T-helper 2 cell treated with Interferon-gamma antibody and Interleukin-4, amounts not matched to agents 100 ng/mL and 5 ng/mL, for 36 hours (primary cell): Measurements from ENCODE around the gene KCNH3. TPM values are rescaled to one million over a fixed set of nuclear protein-coding genes. Genes with fewer than 3 reads are reported as not detected.
"Not testable (repeated sequence)": the region's sequence is repeated elsewhere in the genome, so short reads cannot be mapped to it uniquely, and the experiment has no call there.

Source experiments
- intact Hi-C: fragments of 100-400 bp; cut with micrococcal nuclease; formaldehyde crosslinking; loops from one replicate; pipeline ENCODE4 v1.15.1; 2023
- total RNA-seq: library from RNA; stranded (reverse); gene quantifications from 2 replicates; pipeline ENCODE4 v1.2.3, GENCODE V29; 2022

KCNH3 gene
- total RNA-seq, 1 donor from 2014 or later: 1.2 TPM

DNA sequence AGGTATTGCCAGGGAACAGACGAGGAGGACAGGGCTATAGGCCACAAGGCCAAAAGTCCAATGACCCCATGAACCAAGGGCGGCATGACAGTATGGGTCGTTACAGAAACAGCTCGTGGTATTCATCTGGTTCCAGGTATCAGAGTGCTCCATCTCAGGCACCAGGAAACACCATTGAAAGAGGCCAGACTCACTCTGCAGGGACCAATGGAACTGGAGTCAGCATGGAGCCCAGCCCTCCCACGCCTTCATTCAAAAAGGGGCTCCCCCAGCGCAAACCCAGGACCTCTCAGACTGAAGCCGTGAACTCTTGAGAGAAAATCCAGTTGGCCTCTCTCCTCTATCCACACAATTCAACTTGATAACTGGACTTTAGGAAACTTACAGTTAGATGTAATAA, 12.9 kb upstream of the KCNH3 start:
- intact Hi-C loops: no loop called here

DNA sequence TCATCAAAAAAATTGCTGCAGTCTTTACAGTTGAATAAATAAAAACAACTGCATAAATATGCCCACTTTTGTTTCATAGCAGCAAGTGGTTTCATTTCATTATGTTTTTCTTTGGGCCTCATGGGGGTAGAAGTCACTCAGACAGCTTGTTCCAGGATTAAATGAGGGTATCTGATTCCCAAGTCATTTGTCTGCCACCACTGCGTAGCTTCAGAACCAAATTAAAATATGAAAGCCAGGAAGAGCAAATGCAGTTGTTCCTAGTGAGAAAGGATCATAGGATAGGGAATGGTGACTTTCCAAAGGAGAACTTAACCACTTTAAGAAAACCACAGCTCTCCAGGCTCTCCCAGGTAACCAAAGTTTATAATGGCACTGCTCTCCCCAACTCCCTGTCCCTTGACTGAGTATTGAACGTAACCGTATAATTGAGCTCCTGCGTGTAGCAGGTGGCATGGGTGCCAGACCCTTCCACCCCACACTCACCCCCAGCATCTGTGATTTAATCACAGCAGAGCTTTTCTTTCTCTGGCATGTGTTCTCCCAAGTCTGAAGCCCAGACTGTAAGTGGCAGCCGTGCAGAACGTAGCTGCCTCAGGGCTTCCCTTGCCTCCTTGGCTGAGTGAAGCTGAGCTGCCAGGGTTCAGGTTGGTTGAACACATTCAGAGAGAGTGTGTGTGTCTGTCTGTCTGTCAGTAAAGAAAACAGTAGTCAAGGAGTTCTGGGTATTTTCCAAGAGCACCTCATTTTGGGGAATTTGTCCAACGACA, 11.3 kb upstream of the KCNH3 start:
- intact Hi-C loops: no loop called here

DNA sequence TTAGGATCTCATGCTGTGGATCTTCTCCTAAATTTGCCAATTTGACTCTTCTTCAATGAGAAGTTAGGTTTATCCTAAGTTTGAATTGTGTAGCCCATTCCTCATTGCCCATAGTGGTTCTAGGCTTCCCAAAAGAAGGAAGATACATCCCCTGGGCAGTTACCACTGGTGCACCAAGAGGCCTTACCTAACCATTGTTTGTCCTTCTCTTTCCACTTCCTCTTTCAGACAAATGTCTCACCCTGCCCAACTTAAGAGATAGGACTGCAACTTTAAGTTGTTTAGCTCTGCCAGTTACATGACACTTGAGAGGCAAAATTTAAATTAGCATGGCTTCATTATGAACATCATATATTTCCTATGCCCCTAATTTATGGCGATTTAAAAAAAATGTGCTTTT, 9.4 kb upstream of the KCNH3 start:
- intact Hi-C loops: no loop called here

DNA sequence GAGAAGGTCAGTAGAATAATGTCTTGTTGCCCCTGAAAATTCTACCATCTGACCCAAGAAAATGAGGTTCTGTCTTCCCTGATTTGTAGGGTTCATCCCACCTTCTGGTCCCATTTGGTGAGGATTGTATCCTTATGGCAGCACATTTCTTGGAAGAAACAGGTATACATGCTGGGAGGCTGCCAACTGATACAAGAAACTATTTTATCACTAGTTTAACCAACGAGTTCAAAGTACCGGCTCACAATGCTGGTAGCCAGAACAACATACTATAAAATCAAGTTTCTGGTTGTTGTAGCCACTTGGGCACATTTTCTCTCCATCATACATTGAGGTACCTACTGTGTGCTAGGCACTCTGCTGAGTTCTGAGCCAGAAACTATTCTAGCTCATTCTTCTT, 7.1 kb upstream of the KCNH3 start:
- intact Hi-C loops: no loop called here

DNA sequence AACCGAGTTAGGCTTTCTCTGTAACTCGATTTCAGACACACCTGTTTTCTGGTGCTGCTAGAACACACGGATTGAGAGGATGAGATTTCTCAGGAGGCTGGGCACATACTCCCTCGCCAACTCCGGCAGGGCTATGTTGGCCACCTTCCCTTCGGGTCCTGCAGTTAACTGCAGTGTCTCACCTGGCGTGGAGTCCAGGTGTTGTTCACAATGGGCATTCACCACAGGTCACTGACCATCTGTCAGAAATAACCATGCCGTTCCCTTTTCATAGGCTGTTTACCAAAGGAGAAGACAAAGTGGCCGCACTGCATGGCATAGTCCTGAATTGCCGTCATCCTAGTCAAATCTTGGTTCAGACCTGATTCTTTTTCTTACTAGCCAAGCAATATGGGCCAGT, 5.5 kb upstream of the KCNH3 start:
- intact Hi-C loops: no loop called here

DNA sequence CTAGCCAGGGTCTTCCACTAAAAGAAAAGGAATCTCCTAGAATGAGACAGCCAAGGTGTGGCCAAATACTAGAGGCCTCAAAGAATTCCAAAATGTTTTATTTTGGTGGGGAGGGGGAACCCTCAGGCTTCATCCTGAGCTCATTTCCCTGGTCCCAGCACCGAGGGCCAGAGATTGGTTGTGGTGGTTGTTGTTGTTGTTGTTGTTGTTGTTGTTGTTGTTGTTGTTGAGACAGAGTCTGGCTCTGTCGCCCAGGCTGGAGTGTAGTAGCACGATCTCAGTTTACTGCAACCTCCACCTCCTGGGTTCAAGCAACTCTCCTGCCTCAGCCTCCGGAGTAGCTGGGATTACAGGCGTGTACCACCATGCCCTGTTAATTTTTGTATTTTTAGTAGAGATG, 4.7 kb upstream of the KCNH3 start:
- intact Hi-C loops: not testable (repeated sequence)

DNA sequence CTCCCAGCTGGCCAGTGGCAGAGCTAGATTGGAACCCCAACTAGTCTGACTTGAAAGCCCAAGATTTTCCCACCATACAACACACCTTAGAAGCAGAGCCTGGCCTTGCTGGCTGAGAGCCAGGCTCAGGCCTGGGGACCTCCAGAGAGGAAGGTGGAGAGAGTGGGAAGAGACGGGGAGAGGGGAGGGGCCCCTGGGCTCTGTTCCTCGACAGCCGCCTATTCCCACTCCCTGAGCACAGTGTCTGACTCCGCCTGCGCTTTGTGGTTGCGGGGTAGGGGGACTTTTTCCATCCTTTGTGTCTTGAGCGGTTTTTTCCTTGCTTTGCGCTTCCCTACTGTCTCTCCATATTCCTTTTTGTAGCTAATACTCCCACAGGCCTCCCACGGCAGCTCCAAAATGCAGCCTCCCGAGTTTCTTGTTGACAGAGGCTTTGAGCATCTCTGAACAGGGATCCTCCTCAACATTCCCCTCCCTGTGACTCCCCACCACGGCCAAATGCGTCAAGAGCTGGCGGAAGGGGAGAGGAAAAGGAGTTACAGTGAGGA, 4.0 kb upstream of the KCNH3 start:
- intact Hi-C loops: loop anchor here (5.0 kb wide), 1 partner anchor 87 kb away; the partner anchor contains the start of gene PRPF40B

DNA sequence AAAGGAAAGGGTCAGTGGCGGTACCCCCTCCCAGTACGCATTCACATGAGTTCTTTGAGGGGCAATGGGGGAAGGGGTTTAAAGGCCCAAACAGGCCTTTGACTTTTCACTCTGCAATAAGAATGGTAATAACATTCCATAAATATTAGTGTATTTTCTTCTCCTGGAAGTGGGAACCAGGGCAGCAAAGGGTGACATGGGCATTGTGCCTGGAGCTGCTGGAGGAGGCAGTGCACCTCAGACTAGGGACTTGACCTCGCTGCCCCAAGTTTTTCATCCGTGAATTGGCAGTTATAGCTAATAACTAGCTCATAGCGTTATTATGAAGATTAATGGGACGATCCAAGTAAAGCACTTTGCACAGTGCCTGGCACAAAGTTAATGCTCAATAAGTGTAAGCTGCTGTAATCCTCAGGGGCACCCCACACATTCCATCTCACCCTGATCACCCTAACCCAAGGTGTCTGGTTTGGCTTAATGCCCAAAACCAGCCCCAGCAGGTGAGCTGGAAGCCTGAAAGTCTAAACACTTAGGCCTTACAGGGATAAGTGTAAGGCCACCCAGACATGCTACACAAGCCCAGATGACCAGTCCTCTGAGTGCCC, 2.8 kb upstream of the KCNH3 start:
- intact Hi-C loops: loop anchor here (5.0 kb wide), 1 partner anchor 86 kb away; the partner anchor contains the start of gene PRPF40B

DNA sequence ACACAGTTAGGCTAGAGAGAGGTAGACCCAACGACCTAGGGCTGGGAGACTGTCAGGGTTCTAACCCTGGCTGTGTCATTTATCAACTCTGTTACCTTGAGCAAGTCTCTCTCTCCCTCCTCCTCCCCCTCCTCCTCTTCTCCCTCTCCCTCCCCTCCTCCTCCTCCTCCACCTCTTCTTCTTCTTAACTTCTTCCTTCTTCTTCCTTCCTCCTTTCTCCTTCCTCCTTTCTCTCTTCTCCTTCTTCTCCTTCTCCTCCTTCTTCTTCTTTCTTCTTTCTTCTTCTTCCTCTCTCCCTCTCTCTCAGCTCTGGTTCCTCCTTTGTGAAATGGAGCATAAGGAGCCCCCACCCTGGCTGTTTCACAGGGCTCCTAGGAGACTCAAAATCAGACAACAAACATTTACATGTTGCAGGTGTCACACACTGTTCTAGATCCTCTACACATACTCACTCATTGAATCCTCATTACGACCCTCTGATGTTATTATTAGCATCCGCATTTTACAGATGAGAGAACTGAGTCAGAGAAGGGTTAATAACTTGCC, 2.2 kb upstream of the KCNH3 start:
- intact Hi-C loops: loop anchor here (5.0 kb wide), 1 partner anchor 86 kb away; the partner anchor contains the start of gene PRPF40B

DNA sequence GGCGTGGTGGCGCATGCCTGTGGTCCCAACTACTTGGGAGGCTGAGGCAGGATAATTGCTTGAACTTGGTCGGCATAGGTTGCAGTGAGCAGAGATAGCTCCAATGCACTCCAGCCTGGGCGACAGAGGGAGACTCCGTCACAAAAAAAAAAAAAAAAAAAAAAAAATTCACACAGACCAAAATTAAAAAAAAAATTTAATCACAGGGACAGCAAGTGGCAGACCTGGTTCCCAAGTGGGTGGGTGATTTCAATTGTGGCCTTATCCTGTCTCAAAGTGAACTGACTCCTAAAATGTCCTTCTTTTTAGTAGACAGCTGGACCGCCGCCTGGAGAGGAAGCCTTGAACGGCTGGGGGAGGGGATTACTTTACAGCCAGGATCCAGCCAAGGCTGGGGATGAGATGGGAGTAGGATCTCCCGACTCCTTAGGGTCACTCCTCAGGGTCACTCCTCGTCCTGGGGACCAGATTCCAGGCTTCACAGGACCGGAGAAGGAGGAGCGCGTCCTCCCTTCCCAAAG, 1.5 kb upstream of the KCNH3 start:
- intact Hi-C loops: loop anchor here (5.0 kb wide), 1 partner anchor 85 kb away; the partner anchor contains the start of gene PRPF40B

DNA sequence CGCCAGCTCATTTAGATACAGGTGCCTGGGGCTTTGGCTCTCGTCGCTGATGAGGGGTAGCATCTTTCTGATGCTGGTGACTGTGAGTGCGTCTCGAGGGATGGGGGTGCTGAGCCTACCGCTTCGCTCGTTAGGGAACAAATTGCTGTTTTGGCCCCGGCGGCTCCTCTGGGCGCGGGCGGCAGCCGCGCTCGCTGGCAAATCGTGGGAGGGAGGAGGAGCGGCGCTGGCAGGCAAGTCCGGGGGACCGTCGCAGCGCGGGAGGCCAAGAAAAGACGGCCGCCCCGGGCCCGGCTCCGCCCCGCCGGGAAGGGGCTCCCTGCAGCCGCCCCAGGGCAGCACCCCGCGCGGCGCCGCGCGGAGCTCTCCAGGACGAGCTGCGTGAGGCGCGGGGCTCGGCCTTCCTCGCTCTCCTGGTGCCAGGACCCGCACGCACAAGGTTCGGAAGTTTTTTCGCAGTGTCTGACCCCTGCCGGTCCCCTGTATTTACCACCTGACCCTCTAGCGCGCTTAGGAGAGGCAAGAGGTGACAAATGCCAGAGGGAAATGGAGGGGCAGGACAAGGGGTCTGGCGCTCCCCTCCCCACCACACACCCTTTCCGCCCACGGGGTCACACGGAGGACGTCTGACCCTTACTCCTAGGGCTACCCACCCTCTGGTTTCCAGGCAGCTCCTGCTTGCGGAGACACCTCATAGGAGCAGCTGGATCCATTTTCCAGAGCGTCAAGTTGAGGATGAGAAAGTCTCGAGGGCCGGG, 899 bp upstream of the KCNH3 start:
- intact Hi-C loops: loop anchor here (1.0 to 5.0 kb wide), 3 partner anchors 30 to 179 kb away; partner anchors contain the start of genes MCRS1 and PRPF40B

DNA sequence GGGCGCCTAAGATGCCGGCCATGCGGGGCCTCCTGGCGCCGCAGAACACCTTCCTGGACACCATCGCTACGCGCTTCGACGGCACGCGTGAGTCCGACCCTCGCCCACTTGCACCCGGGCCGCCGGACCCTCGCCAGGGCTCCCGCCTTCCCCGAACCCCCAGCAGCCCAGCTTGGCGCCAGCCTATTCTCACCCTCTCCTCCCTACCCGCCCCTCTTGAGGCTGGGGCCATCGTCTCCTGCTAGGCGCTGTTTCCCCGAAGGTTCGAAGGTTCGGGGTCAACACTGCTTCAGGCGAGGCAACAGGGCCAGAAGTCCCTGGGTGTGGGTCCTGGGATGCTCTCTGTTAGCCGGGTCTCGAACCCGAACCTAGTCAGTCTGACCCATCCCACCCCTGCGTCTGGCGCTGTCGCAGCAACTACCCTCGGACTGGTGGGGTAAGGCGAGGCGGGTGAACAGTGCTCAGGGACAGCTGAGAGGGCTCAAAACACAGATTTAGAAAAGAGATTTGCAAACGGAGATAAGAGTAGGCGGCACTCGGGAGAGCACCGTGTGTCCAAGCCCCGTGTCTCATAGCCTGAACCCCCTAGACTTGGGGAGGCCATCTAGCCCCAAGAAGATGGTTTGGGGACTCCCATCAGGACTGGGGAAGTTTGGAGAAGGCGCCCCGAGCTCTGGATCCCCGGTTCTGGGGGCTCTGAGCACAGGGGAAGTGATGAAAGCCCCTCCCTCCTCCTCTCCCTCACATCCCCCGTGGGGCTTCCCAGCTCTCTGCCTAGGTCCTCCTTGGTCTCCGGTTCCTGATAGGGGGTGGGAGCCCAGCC, 787 bp downstream of the KCNH3 start:
- intact Hi-C loops: loop anchor here (2.0 to 5.0 kb wide), 2 partner anchors 83 to 181 kb away; partner anchors contain the start of gene PRPF40B

DNA sequence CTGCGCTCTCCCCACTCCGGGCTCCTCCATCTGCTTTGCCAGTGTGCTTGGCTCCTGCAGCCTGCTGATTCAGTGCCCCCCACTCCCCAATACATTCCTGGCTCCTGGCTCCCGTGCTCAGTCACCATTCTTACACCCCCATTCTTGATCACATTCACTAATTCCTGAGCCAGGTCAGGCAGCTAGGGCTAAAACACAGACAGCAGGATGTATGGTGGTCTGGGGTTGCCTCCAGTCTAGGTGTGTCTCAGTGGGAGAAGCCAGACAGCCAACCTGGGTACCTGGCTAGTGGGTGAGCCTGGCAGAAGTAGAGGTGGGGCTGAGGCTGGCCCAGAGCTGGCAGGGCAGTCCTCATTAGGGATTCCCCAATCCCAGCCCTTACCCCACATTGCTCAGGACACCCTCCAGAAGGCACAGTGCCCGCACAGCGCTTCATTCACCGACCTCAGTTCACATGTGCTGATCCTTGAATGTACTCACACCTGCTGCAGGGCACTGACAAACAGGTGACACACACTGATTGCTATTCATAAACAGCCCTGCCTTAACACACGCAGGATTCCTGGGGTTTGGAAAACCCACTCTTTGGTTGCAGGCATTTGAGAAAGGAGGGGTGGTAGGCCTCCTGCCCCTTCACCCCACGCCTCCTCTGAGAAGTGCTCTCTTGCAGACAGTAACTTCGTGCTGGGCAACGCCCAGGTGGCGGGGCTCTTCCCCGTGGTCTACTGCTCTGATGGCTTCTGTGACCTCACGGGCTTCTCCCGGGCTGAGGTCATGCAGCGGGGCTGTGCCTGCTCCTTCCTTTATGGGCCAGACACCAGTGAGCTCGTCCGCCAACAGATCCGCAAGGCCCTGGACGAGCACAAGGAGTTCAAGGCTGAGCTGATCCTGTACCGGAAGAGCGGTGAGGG, 1.7 kb downstream of the KCNH3 start:
- intact Hi-C loops: no loop called here

DNA sequence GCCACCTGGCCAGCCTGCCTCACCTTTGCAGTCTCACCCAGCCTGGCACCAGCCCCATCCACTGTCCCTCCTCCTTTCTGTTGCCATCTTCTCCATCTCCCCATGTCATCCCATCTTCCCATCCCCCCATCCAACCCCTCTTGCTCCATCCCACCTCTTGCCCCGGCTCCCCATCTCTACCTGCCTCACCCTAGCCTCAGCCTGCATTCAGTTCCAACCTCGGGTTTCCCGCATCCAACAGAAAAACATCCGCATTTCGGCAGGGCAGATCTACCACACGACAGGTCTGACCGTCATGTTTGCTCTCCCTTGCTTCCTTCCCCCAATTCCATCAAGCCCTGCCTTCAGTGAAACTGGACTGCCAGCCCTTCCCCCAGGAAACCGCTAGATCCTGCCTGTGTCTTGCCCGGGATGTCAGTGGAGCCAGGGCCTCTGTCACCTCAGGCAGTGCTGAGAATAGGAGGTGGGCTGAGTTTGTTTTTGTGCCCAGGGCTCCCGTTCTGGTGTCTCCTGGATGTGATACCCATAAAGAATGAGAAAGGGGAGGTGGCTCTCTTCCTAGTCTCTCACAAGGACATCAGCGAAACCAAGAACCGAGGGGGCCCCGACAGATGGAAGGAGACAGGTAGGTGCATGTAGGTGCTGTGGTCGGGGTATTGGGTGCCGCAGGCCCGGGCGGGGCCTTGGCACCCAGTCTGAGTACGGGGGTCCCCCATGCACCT, 2.5 kb downstream of the KCNH3 start:
- intact Hi-C loops: no loop called here

DNA sequence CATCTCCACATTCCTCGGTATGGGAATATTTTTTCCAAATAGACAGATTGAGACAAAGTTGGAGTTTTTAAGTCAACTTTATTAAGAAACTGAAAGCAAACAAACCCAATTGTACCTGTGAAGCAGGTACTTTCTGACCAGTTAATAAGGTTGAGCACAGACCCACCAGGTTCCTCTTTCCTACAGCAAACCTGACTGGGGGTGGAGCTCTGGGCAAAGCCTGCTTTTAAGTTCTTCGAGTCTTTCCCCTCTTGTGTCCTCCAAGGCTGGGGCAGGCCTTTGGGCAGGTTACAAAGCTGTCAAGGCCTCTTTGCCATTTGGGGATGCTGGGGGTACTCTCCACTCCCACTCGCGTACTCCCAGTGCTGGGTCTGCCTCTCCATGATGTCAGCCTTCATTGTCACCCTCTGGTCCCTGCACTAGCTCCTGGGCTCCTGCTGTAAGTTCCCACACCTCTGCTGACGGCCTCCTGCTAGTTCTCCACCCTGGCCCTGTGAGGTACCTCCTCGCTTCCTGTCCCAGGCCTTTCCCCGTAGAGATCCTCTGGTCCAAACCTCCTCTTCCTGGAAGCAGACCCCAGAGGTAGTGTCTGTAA, 3.2 kb downstream of the KCNH3 start:
- intact Hi-C loops: no loop called here

DNA sequence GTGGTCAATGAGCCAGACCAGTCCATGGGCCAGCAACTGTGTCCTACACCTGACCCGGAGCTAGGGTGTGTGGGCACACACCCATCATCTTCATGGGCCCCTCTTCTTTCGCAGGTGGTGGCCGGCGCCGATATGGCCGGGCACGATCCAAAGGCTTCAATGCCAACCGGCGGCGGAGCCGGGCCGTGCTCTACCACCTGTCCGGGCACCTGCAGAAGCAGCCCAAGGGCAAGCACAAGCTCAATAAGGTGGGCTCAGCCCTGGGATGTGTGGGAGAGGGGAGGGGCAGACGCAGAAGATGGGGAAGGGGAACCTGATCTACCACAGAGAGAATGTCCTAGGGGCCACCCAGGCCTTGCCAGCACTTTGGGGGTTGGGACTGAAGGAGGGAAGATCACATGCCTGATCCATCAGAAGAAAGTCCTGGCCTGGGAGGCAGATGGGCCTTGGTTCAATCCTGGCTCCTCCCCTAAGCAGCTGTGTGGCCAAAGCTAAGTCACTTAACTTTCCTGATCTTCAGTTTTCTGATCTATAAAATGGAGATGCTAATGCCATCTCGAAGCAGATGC, 3.8 kb downstream of the KCNH3 start:
- intact Hi-C loops: no loop called here

DNA sequence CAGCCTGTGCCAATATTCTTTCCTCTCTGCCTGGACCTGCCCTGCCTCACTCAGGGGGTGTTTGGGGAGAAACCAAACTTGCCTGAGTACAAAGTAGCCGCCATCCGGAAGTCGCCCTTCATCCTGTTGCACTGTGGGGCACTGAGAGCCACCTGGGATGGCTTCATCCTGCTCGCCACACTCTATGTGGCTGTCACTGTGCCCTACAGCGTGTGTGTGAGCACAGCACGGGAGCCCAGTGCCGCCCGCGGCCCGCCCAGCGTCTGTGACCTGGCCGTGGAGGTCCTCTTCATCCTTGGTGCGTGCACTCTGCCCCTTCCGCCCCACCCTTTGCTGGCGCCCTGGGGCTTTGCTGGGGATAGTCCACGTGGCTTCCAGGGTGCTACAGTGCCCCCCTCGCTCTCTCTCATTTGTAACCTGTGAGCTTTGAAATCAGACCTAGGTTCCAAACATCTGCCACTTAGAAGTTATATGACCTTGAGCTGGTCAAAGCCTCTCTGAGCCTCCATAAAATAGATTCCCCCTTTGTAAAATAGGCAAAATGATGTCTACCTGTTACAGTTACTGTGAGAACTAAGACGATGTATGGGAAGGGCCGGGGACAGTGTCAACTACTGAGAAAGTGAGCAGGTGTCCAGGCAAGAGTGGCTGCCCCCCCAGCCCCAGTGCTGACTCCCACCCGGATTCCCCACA, 4.5 kb downstream of the KCNH3 start:
- intact Hi-C loops: no loop called here
